GM12801 (cell line): ENCODE measurements around the gene RPGR.

Experiments used
- CTCF ChIP-seq: IDR thresholded peaks from one replicate; pipeline ENCODE4 v1.5.1; 2011; ENCODE audit warnings: control low read depth; ENCODE audit not compliant: insufficient read length; ENCODE audit errors: extremely low read depth

Gene RPGR

GRCh38 chrX:38304010-38304409 is 23.3 kb downstream of the RPGR start:
- no peak for TF ChIP-seq CTCF

GRCh38 chrX:38293741-38294140 is 33.6 kb downstream of the RPGR start:
- no peak for TF ChIP-seq CTCF

GRCh38 chrX:38287674-38288073 is 39.6 kb downstream of the RPGR start:
- no peak for TF ChIP-seq CTCF

- TF ChIP-seq CTCF, result no peak
Measured at GRCh38 chrX:38285649-38286048, 41.7 kb downstream of the RPGR start.

GRCh38 chrX:38282049-38282448 is 45.3 kb downstream of the RPGR start:
- TF ChIP-seq CTCF, result no peak

GRCh38 chrX:38279188-38279587 is 48.1 kb downstream of the RPGR start:
- no peak for TF ChIP-seq CTCF

GRCh38 chrX:38278682-38279081 is 48.6 kb downstream of the RPGR start:
- no peak for TF ChIP-seq CTCF

GRCh38 chrX:38277802-38278201 is 49.5 kb downstream of the RPGR start:
- TF ChIP-seq CTCF, result no peak
